Keratinocyte (primary cell): ENCODE data around the gene IRX2. TPM values are rescaled to one million over a fixed set of nuclear protein-coding genes. Genes with fewer than 3 reads are reported as not detected.

Experiments
- DNase-seq: peaks from one replicate; pipeline ENCODE4 v3.0.0-alpha.2; 2011; ENCODE audit warnings: low read depth, missing footprints, low spot score
- FAIRE-seq: peaks from 2 replicates; lab custom pipeline; 2011; peaks lifted over from hg19 to GRCh38; lab: Jason Lieb, UNC
- H2AFZ ChIP-seq: 2 replicates; pipeline ENCODE4 v1.6.0; 2012; ENCODE audit warnings: low read length, control low read depth, inconsistent platforms; ENCODE audit not compliant: control insufficient read depth
- H3K27ac ChIP-seq: 2 replicates; pipeline ENCODE4 v1.5.1; 2011; ENCODE audit warnings: low read length; ENCODE audit not compliant: control insufficient read depth, insufficient read depth
- H3K27me3 ChIP-seq: 3 replicates; pipeline ENCODE4 v1.6.0; 2011; ENCODE audit warnings: low read length; ENCODE audit not compliant: control insufficient read depth, insufficient read depth; ENCODE audit errors: extremely low read depth
- H3K36me3 ChIP-seq, 2 experiments: 2 replicates in 1 of 2; 3 replicates in 1 of 2; pipeline ENCODE4 v1.5.1; 2011; ENCODE audit warnings: low read length in 2 of 2, mild to moderate bottlenecking in 1 of 2; ENCODE audit not compliant: control insufficient read depth in 2 of 2, insufficient read depth in 2 of 2; ENCODE audit errors: extremely low read depth in 1 of 2
- H3K4me1 ChIP-seq: 3 replicates; pipeline ENCODE4 v1.5.1; 2011; ENCODE audit warnings: low read length; ENCODE audit not compliant: control insufficient read depth, insufficient read depth; ENCODE audit errors: extremely low read depth
- H3K4me2 ChIP-seq: 3 replicates; pipeline ENCODE4 v1.6.0; 2011; ENCODE audit warnings: low read depth, low read length; ENCODE audit not compliant: control insufficient read depth, insufficient read depth; ENCODE audit errors: extremely low read depth
- H3K4me3 ChIP-seq, 3 experiments: fragments of 200-600 bp in 1 of 3; sonication (generic) in 1 of 3; 2 replicates in 2 of 3; 3 replicates in 1 of 3; pipeline ENCODE4 v1.5.1; 2011 to 2016; ENCODE audit warnings: low read length in 3 of 3, mild to moderate bottlenecking in 3 of 3, control low read depth in 2 of 3, inconsistent platforms in 1 of 3, low read depth in 1 of 3, mixed read lengths in 1 of 3, mixed run types in 1 of 3, moderate library complexity in 1 of 3; ENCODE audit not compliant: control insufficient read depth in 2 of 3, insufficient read depth in 2 of 3; ENCODE audit errors: extremely low read depth in 1 of 3
- H3K79me2 ChIP-seq: 2 replicates; pipeline ENCODE4 v1.6.0; 2012; ENCODE audit warnings: low read length; ENCODE audit not compliant: control insufficient read depth, insufficient read depth
- H3K9ac ChIP-seq: 3 replicates; pipeline ENCODE4 v1.6.0; 2011; ENCODE audit warnings: low read length; ENCODE audit not compliant: control insufficient read depth, insufficient read depth; ENCODE audit errors: extremely low read depth
- H3K9me1 ChIP-seq: 3 replicates; pipeline ENCODE4 v1.6.0; 2011; ENCODE audit warnings: low read length; ENCODE audit not compliant: control insufficient read depth, insufficient read depth; ENCODE audit errors: extremely low read depth
- H3K9me3 ChIP-seq: 2 replicates; pipeline ENCODE4 v1.5.1; 2012; ENCODE audit warnings: low read depth, low read length; ENCODE audit not compliant: control insufficient read depth
- H4K20me1 ChIP-seq: 3 replicates; pipeline ENCODE4 v1.6.0; 2011; ENCODE audit warnings: low read length; ENCODE audit not compliant: control insufficient read depth, insufficient read depth; ENCODE audit errors: extremely low read depth
- EZH2 ChIP-seq: IDR thresholded peaks from one replicate; pipeline ENCODE4 v1.6.1; 2012; ENCODE audit warnings: inconsistent platforms, mild to moderate bottlenecking, low read length, moderate library complexity
- dilution Hi-C: fragments of 300-500 bp; cut with MboI; formaldehyde crosslinking; loops from one replicate; pipeline ENCODE4 v1.7.0; 2020; ENCODE audit warnings: low sequenced_read_pairs; ENCODE audit not compliant: extremely low pct_ligation_motif_present
- polyA plus RNA-seq, 5 experiments: library from polyadenylated mRNA; depleted of rRNA in 3 of 5; stranded (reverse) in 3 of 5; stranded (forward) in 1 of 5; unstranded in 1 of 5; fragments of >200 nt; gene quantifications; 1 replicate in 1 of 5; 2 replicates in 3 of 5; 3 replicates in 1 of 5; pipeline versions ENCODE4 v1.2.1 to v1.2.3, GENCODE V29; 2011 to 2012; ENCODE audit warnings: missing spikeins in 2 of 5, low read depth in 1 of 5, low replicate concordance in 1 of 5
- TF ChIP-seq, protein P1 (sequence below), 3 experiments: IDR thresholded peaks in 1 of 3; conservative IDR thresholded peaks in 1 of 3; optimal IDR thresholded peaks in 1 of 3; 2 replicates in 2 of 3; 3 replicates in 1 of 3; pipeline versions ENCODE3 to v1.5.1; 2011; ENCODE audit warnings: low read length in 3 of 3, mild to moderate bottlenecking in 3 of 3, moderate library complexity in 2 of 3, control low read depth in 1 of 3, inconsistent platforms in 1 of 3; ENCODE audit not compliant: insufficient read depth in 2 of 3; ENCODE audit errors: extremely low read depth in 1 of 3

Gene IRX2
- polyA plus RNA-seq, 1 donor (not counting 4 experiments of a cell fraction or from before 2014, with no cell fraction given) = 27.1 TPM

DNA sequence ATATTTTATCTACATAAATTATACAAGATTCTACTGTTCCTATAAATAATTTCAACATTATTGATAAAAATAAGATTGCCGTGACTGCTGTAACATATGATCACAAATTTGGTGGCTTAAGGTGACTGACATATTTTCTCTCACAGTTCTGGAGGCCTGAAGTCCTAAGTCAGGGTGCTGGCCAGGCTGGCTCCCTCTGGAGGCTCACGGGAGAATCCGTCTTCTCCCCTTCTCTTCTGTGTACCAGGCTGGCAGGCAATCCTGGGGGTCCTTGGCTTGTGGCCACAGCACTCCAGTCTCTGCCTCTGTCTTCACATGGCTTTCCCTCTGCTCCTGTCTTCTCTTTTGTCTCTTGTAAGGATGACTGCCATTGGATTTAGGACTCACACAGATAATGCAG, 31.7 kb upstream of the IRX2 start:
- H3K9me1 ChIP-seq = no peaks in the 10 kb centered on the region
- no peak for FAIRE-seq
- H2AFZ ChIP-seq = no peak overlapping the region
- H3K4me2 ChIP-seq = no peak overlapping the region
- DNase-seq = no peak
- no peaks in the 10 kb centered on the region for H3K27me3 ChIP-seq
- dilution Hi-C loops = no loop called here
- H4K20me1 ChIP-seq = no peaks in the 10 kb centered on the region
- no peaks in the 10 kb centered on the region for H3K36me3 ChIP-seq
- H3K9me3 ChIP-seq = no peaks in the 10 kb centered on the region
- H3K27ac ChIP-seq = no peak overlapping the region
- TF ChIP-seq EZH2 = no peak
- TF ChIP-seq, protein P1, sequence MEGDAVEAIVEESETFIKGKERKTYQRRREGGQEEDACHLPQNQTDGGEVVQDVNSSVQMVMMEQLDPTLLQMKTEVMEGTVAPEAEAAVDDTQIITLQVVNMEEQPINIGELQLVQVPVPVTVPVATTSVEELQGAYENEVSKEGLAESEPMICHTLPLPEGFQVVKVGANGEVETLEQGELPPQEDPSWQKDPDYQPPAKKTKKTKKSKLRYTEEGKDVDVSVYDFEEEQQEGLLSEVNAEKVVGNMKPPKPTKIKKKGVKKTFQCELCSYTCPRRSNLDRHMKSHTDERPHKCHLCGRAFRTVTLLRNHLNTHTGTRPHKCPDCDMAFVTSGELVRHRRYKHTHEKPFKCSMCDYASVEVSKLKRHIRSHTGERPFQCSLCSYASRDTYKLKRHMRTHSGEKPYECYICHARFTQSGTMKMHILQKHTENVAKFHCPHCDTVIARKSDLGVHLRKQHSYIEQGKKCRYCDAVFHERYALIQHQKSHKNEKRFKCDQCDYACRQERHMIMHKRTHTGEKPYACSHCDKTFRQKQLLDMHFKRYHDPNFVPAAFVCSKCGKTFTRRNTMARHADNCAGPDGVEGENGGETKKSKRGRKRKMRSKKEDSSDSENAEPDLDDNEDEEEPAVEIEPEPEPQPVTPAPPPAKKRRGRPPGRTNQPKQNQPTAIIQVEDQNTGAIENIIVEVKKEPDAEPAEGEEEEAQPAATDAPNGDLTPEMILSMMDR (optimal IDR thresholded peaks at IDR 0.05 in 1 of 3, IDR thresholded peaks at IDR 0.05 in 1 of 3, conservative IDR thresholded peaks at IDR 0.05 in 1 of 3; ENCODE audit: extremely low read depth in 1 of 3, insufficient read depth in 2 of 3, low read length in 3 of 3) = peak; percentile 15 to 46 (median 44)
- H3K79me2 ChIP-seq = no peaks in the 10 kb centered on the region
- no peak overlapping the region for H3K9ac ChIP-seq
- H3K4me1 ChIP-seq = peaks cover 17% of the 10 kb centered on the region
- H3K4me3 ChIP-seq = no peak overlapping the region

DNA sequence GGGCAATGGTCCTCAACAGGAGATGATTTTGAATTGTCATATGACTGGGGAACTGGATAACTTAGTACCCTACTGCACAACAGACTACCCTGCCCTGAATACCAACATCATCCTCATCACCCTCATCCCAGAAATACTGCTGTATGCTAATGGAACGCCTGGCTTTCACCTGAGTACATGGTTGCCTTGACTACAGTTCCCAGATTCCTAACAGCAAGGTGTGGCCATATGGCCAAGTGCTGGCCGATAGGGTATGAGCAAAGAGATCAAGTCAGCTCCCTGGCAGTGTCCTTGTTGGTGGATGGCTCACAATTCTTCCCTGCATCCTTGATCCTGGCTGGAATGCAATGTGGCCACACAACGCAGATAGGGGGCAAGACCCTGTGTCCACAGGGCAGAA, 31.2 kb upstream of the IRX2 start:
- Histone ChIP-seq H3K27ac (no peak overlapping the region), H3K4me2 (no peak overlapping the region), H3K9me1 (no peaks in the 10 kb centered on the region), H3K9me3 (no peaks in the 10 kb centered on the region), H3K27me3 (no peaks in the 10 kb centered on the region), H3K36me3 (no peaks in the 10 kb centered on the region), H3K4me1 (peaks cover 17% of the 10 kb centered on the region), H3K79me2 (no peaks in the 10 kb centered on the region), H3K9ac (no peak overlapping the region), H4K20me1 (no peaks in the 10 kb centered on the region), H2AFZ (no peak overlapping the region), H3K4me3 (no peak overlapping the region)
- dilution Hi-C loops = no loop called here
- TF ChIP-seq, protein P1 (optimal IDR thresholded peaks at IDR 0.05 in 1 of 3, IDR thresholded peaks at IDR 0.05 in 1 of 3, conservative IDR thresholded peaks at IDR 0.05 in 1 of 3; ENCODE audit: extremely low read depth in 1 of 3, insufficient read depth in 2 of 3, low read length in 3 of 3) = no peak
- no peak for TF ChIP-seq EZH2
- no peak for FAIRE-seq
- DNase-seq = no peak
